ENCODE data around the gene ARMCX4.

DNA sequence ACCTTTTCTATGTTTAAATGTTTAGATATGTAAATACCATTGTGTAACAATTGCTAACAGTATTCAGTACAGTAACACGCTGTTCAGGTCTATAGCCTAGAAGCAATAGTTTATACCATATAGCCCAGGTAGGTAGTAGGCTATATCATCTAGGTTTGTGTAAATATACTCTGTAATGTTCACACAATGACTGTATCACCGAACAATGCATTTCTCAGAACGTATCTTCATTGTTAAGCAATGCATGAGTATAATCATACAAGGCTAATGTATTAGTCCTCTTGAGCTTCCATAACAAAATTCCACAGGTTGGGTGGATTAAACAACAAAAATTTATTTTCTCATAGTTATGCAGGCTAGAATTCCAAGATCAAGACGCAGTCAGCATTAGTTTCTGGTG is 22.7 kb downstream of the ARMCX4 start:
- TF ChIP-seq JUND (IDR thresholded peaks at IDR 0.05) (no peak), EP300 (IDR thresholded peaks at IDR 0.05; ENCODE audit: borderline replicate concordance in 1 of 2, low read depth in 1 of 2, low read length in 1 of 2) (no peak), POLR2AphosphoS5 (IDR thresholded peaks at IDR 0.05; ENCODE audit: low read depth, low read length) (no peak)
- TF ChIP-seq, protein P1, sequence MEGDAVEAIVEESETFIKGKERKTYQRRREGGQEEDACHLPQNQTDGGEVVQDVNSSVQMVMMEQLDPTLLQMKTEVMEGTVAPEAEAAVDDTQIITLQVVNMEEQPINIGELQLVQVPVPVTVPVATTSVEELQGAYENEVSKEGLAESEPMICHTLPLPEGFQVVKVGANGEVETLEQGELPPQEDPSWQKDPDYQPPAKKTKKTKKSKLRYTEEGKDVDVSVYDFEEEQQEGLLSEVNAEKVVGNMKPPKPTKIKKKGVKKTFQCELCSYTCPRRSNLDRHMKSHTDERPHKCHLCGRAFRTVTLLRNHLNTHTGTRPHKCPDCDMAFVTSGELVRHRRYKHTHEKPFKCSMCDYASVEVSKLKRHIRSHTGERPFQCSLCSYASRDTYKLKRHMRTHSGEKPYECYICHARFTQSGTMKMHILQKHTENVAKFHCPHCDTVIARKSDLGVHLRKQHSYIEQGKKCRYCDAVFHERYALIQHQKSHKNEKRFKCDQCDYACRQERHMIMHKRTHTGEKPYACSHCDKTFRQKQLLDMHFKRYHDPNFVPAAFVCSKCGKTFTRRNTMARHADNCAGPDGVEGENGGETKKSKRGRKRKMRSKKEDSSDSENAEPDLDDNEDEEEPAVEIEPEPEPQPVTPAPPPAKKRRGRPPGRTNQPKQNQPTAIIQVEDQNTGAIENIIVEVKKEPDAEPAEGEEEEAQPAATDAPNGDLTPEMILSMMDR (IDR thresholded peaks at IDR 0.05): no peak

All from SK-N-SH (cell line).